IgD-negative memory B cell (primary cell): ENCODE measurements around the gene NOCT. TPM values are rescaled to one million over a fixed set of nuclear protein-coding genes. Genes with fewer than 3 reads are reported as not detected.
"Not testable (repeated sequence)": the region's sequence is repeated elsewhere in the genome, so short reads cannot be mapped to it uniquely, and the experiment has no call there.

ENCODE experiments used
- H3K27ac Mint-ChIP-seq, 3 donors: one replicate each; pipeline ENCODE4 v1.8.0; 2020 to 2022; ENCODE audit warnings: mild to moderate bottlenecking in 3 of 3, mixed read lengths in 3 of 3, moderate library complexity in 1 of 3
- H3K27me3 Mint-ChIP-seq: one replicate; pipeline ENCODE4 v1.8.0; 2021; ENCODE audit warnings: mixed read lengths
- H3K36me3 Mint-ChIP-seq: one replicate; pipeline ENCODE4 v1.8.0; 2020; ENCODE audit warnings: mild to moderate bottlenecking, mixed read lengths
- H3K4me1 Mint-ChIP-seq, 3 donors: one replicate each; pipeline ENCODE4 v1.8.0; 2020 to 2022; ENCODE audit warnings: mixed read lengths in 3 of 3, mild to moderate bottlenecking in 1 of 3
- H3K4me3 Mint-ChIP-seq, 4 donors: one replicate each; pipeline ENCODE4 v1.8.0; 2020 to 2022; ENCODE audit warnings: mild to moderate bottlenecking in 4 of 4, mixed read lengths in 4 of 4, moderate library complexity in 3 of 4
- H3K9me3 Mint-ChIP-seq, 3 donors: one replicate each; pipeline ENCODE4 v1.8.0; 2020 to 2021; ENCODE audit warnings: mixed read lengths in 3 of 3, mild to moderate bottlenecking in 1 of 3
- polyA plus RNA-seq: library from polyadenylated mRNA; unstranded; fragments of 300-500 nt; fragmentation: Illumina TruSeq; gene quantifications from one replicate; pipeline ENCODE4 v1.2.3, GENCODE V29; 2021

Gene NOCT
- polyA plus RNA-seq, 1 donor from 2014 or later: 0.69 TPM

- peaks cover 2 to 7% (median 7%) of the 10 kb centered on the region in 3 donors for H3K4me1 Mint-ChIP-seq
- no peak overlapping the region for H3K4me3 Mint-ChIP-seq
- H3K27me3 Mint-ChIP-seq: no peaks in the 10 kb centered on the region
- peaks cover 2% of the 10 kb centered on the region for H3K36me3 Mint-ChIP-seq
- no peaks in the 10 kb centered on the region for H3K9me3 Mint-ChIP-seq
- no peak overlapping the region for H3K27ac Mint-ChIP-seq
These were observed 34.9 kb downstream of the NOCT start for GRCh38 chr4:139050446-139050845.

- peak overlapping the region in 2 of 3 donors; percentile 4 to 83 for H3K27ac Mint-ChIP-seq
- H3K9me3 Mint-ChIP-seq: no peaks in the 10 kb centered on the region
- peaks cover 2% of the 10 kb centered on the region for H3K36me3 Mint-ChIP-seq
- no peak overlapping the region for H3K4me3 Mint-ChIP-seq
- no peaks in the 10 kb centered on the region for H3K27me3 Mint-ChIP-seq
- H3K4me1 Mint-ChIP-seq: peaks cover 5 to 13% (median 7%) of the 10 kb centered on the region in 3 donors
These were observed 38.3 kb downstream of the NOCT start for GRCh38 chr4:139053909-139054308.

- Mint-ChIP-seq H3K27me3 (no peaks in the 10 kb centered on the region), H3K27ac (peak overlapping the region in 2 of 3 donors; percentile 4 to 12), H3K9me3 (no peaks in the 10 kb centered on the region), H3K36me3 (peaks cover 2% of the 10 kb centered on the region), H3K4me3 (no peak overlapping the region), H3K4me1 (peaks cover 5 to 13% (median 7%) of the 10 kb centered on the region in 3 donors)
These were observed 39.4 kb downstream of the NOCT start for GRCh38 chr4:139054791-139055505.

GRCh38 chr4:139059026-139059425, 43.4 kb downstream of the NOCT start:
- H3K27ac Mint-ChIP-seq: peak overlapping the region in 1 of 3 donors; percentile 64
- H3K36me3 Mint-ChIP-seq, H3K9me3 Mint-ChIP-seq, H3K27me3 Mint-ChIP-seq, H3K4me3 Mint-ChIP-seq: not testable (repeated sequence)
- H3K4me1 Mint-ChIP-seq: peaks cover 5 to 13% (median 5%) of the 10 kb centered on the region in 3 donors

- H3K9me3 Mint-ChIP-seq: no peaks in the 10 kb centered on the region
- H3K27ac Mint-ChIP-seq: no peak overlapping the region
- H3K4me3 Mint-ChIP-seq: no peak overlapping the region
- H3K27me3 Mint-ChIP-seq: no peaks in the 10 kb centered on the region
- no peaks in the 10 kb centered on the region for H3K36me3 Mint-ChIP-seq
- H3K4me1 Mint-ChIP-seq: peaks cover 0 to 5% (median 3%) of the 10 kb centered on the region in 3 donors
These were observed 45.0 kb downstream of the NOCT start for GRCh38 chr4:139060591-139060990.

GRCh38 chr4:139076016-139076744, 60.6 kb downstream of the NOCT start:
- Mint-ChIP-seq H3K27ac (no peak overlapping the region), H3K27me3 (no peaks in the 10 kb centered on the region), H3K4me3 (no peak overlapping the region), H3K4me1 (peaks cover 22 to 33% (median 32%) of the 10 kb centered on the region in 3 donors), H3K36me3 (no peaks in the 10 kb centered on the region), H3K9me3 (no peaks in the 10 kb centered on the region)

- peaks cover 30 to 47% (median 42%) of the 10 kb centered on the region in 3 donors for H3K4me1 Mint-ChIP-seq
- no peaks in the 10 kb centered on the region for H3K36me3 Mint-ChIP-seq
- no peaks in the 10 kb centered on the region for H3K9me3 Mint-ChIP-seq
- no peaks in the 10 kb centered on the region for H3K27me3 Mint-ChIP-seq
- H3K4me3 Mint-ChIP-seq: no peak overlapping the region
- no peak overlapping the region for H3K27ac Mint-ChIP-seq
These were observed 62.2 kb downstream of the NOCT start for GRCh38 chr4:139077567-139078355.

GRCh38 chr4:139078926-139079325, 63.3 kb downstream of the NOCT start:
- peak overlapping the region in 1 of 3 donors; percentile 60 for H3K27ac Mint-ChIP-seq
- peaks cover 32 to 48% (median 46%) of the 10 kb centered on the region in 3 donors for H3K4me1 Mint-ChIP-seq
- H3K27me3 Mint-ChIP-seq: no peaks in the 10 kb centered on the region
- peak overlapping the region in 1 of 4 donors; percentile 3 for H3K4me3 Mint-ChIP-seq
- H3K9me3 Mint-ChIP-seq: no peaks in the 10 kb centered on the region
- H3K36me3 Mint-ChIP-seq: peaks cover 2% of the 10 kb centered on the region

- Mint-ChIP-seq H3K4me3 (peak overlapping the region; percentile 82 to 100 (median 96)), H3K36me3 (peaks cover 2% of the 10 kb centered on the region), H3K27ac (peak overlapping the region; percentile 80 to 100 (median 93)), H3K4me1 (peaks cover 31 to 44% (median 36%) of the 10 kb centered on the region in 3 donors), H3K9me3 (no peaks in the 10 kb centered on the region), H3K27me3 (no peaks in the 10 kb centered on the region)
These were observed 67.4 kb downstream of the NOCT start for GRCh38 chr4:139082750-139083606.

- peak overlapping the region; percentile 80 to 100 (median 93) for H3K27ac Mint-ChIP-seq
- peak overlapping the region; percentile 82 to 100 (median 96) for H3K4me3 Mint-ChIP-seq
- no peaks in the 10 kb centered on the region for H3K9me3 Mint-ChIP-seq
- peaks cover 2% of the 10 kb centered on the region for H3K36me3 Mint-ChIP-seq
- H3K27me3 Mint-ChIP-seq: no peaks in the 10 kb centered on the region
- peaks cover 29 to 41% (median 36%) of the 10 kb centered on the region in 3 donors for H3K4me1 Mint-ChIP-seq
These were observed 68.0 kb downstream of the NOCT start for GRCh38 chr4:139083607-139083955.

- H3K27ac Mint-ChIP-seq: peak overlapping the region; percentile 80 to 100 (median 93)
- H3K4me3 Mint-ChIP-seq: peak overlapping the region; percentile 82 to 100 (median 96)
- H3K4me1 Mint-ChIP-seq: peaks cover 27 to 41% (median 36%) of the 10 kb centered on the region in 3 donors
- no peaks in the 10 kb centered on the region for H3K9me3 Mint-ChIP-seq
- H3K36me3 Mint-ChIP-seq: peaks cover 2% of the 10 kb centered on the region
- no peaks in the 10 kb centered on the region for H3K27me3 Mint-ChIP-seq
These were observed 68.6 kb downstream of the NOCT start for GRCh38 chr4:139083956-139084803.

GRCh38 chr4:139084804-139085093, 69.2 kb downstream of the NOCT start:
- H3K36me3 Mint-ChIP-seq: peaks cover 2% of the 10 kb centered on the region
- peaks cover 27 to 35% (median 32%) of the 10 kb centered on the region in 3 donors for H3K4me1 Mint-ChIP-seq
- H3K4me3 Mint-ChIP-seq: peak overlapping the region; percentile 82 to 100 (median 96)
- H3K27me3 Mint-ChIP-seq: no peaks in the 10 kb centered on the region
- peak overlapping the region; percentile 80 to 94 (median 93) for H3K27ac Mint-ChIP-seq
- H3K9me3 Mint-ChIP-seq: no peaks in the 10 kb centered on the region

GRCh38 chr4:139085141-139085540, 69.6 kb downstream of the NOCT start:
- Mint-ChIP-seq H3K4me1 (peaks cover 24 to 32% (median 29%) of the 10 kb centered on the region in 3 donors), H3K27me3 (no peaks in the 10 kb centered on the region)

More at GRCh38 chr4:139085141-139085540, 69.6 kb downstream of the NOCT start:
- H3K36me3 Mint-ChIP-seq: peaks cover 2% of the 10 kb centered on the region
- no peaks in the 10 kb centered on the region for H3K9me3 Mint-ChIP-seq
- peak overlapping the region; percentile 80 to 94 (median 93) for H3K27ac Mint-ChIP-seq
- peak overlapping the region; percentile 82 to 100 (median 96) for H3K4me3 Mint-ChIP-seq
